ENCODE data around the gene GANC.
"Not testable (repeated sequence)": the region's sequence is repeated elsewhere in the genome, so short reads cannot be mapped to it uniquely, and the experiment has no call there.

Gene GANC

GRCh38 chr15:42272939-42273899, at the start of gene GANC, which contains the start of gene TMEM87A:
Gene GANC, plus strand, starts transcription at chr15:42273201. Its CDS starts 1,281 bp downstream, at chr15:42274482.
Gene TMEM87A, minus strand, starts transcription at chr15:42273433. Its CDS starts 35 bp downstream, at chr15:42273398.
- DNase-seq (ENCODE audit: low read depth), result peak; percentile 95

GRCh38 chr15:42226648-42227047, 46.4 kb upstream of the GANC start:
- DNase-seq (ENCODE audit: low read depth), result no peak

GRCh38 chr15:42228036-42228435, 45.0 kb upstream of the GANC start:
- DNase-seq (ENCODE audit: low read depth), result no peak

- not testable (repeated sequence) for DNase-seq (ENCODE audit: low read depth)
Observed at GRCh38 chr15:42228981-42229380, 44.0 kb upstream of the GANC start.

GRCh38 chr15:42231088-42231487, 41.9 kb upstream of the GANC start:
- DNase-seq (ENCODE audit: low read depth), result no peak

GRCh38 chr15:42232606-42233005, 40.4 kb upstream of the GANC start:
- DNase-seq (ENCODE audit: low read depth), result no peak

GRCh38 chr15:42233107-42233506, 39.9 kb upstream of the GANC start:
- DNase-seq (ENCODE audit: low read depth), result no peak

GRCh38 chr15:42239528-42240182, 33.3 kb upstream of the GANC start:
- DNase-seq (ENCODE audit: low read depth), result no peak

GRCh38 chr15:42240823-42241222, 32.2 kb upstream of the GANC start:
- no peak for DNase-seq (ENCODE audit: low read depth)

GRCh38 chr15:42253300-42253699, 19.7 kb upstream of the GANC start:
- DNase-seq (ENCODE audit: low read depth), result no peak

GRCh38 chr15:42264795-42265194, 8.2 kb upstream of the GANC start:
- no peak for DNase-seq (ENCODE audit: low read depth)

GRCh38 chr15:42267286-42267685, 5.7 kb upstream of the GANC start:
- DNase-seq (ENCODE audit: low read depth), result no peak

- DNase-seq (ENCODE audit: low read depth), result no peak
Observed at GRCh38 chr15:42270551-42270950, 2.5 kb upstream of the GANC start.

GRCh38 chr15:42270996-42271395, 2.0 kb upstream of the GANC start:
- DNase-seq (ENCODE audit: low read depth), result no peak

- DNase-seq (ENCODE audit: low read depth), result peak; percentile 84
Observed at GRCh38 chr15:42273900-42274701, 1.1 kb downstream of the GANC start.

GRCh38 chr15:42274702-42274989, 1.6 kb downstream of the GANC start:
- no peak for DNase-seq (ENCODE audit: low read depth)

GRCh38 chr15:42275780-42276391, 2.9 kb downstream of the GANC start:
- no peak for DNase-seq (ENCODE audit: low read depth)

GRCh38 chr15:42276762-42277161, 3.8 kb downstream of the GANC start:
- no peak for DNase-seq (ENCODE audit: low read depth)

- no peak for DNase-seq (ENCODE audit: low read depth)
Observed at GRCh38 chr15:42279234-42279723, 6.3 kb downstream of the GANC start.

- DNase-seq (ENCODE audit: low read depth), result no peak
Observed at GRCh38 chr15:42282344-42282743, 9.3 kb downstream of the GANC start.

GRCh38 chr15:42282926-42283325, 9.9 kb downstream of the GANC start:
- no peak for DNase-seq (ENCODE audit: low read depth)

GRCh38 chr15:42283671-42284070, 10.7 kb downstream of the GANC start:
- no peak for DNase-seq (ENCODE audit: low read depth)
